HEK293 (cell line): ENCODE measurements around the gene HOXD1.

ENCODE experiments used
- CTCF ChIA-PET: fragments of 350-600 bp; formaldehyde crosslinking; extraction: SDS; loops from one replicate; lab custom pipeline; 2021; ENCODE audit warnings: antibody characterized with exemption; lab: Yijun Ruan, JAX
- POLR2A ChIA-PET: fragments of 300-600 bp; formaldehyde crosslinking; extraction: SDS; loops from one replicate; lab custom pipeline; 2020; ENCODE audit warnings: antibody characterized with exemption, inconsistent platforms; lab: Yijun Ruan, JAX
- H3K27ac ChIP-seq: fragments of 200-500 bp; sonication (Bioruptor generic); 2 replicates; pipeline ENCODE4 v1.5.1; 2014; ENCODE audit warnings: low read depth, low read length, control low read depth, inconsistent platforms; ENCODE audit errors: extremely low read depth
- H3K36me3 ChIP-seq, 2 experiments: fragments of 200-500 bp in 1 of 2; sonication (Bioruptor generic) in 1 of 2; 1 replicate in 1 of 2; 2 replicates in 1 of 2; pipeline ENCODE4 v1.5.1; 2014 to 2017; ENCODE audit warnings: inconsistent platforms in 2 of 2, low read length in 2 of 2; ENCODE audit not compliant: control insufficient read depth in 2 of 2, insufficient read depth in 1 of 2
- H3K4me1 ChIP-seq: fragments of 200-500 bp; sonication (Bioruptor generic); 2 replicates; pipeline ENCODE4 v1.5.1; 2014; ENCODE audit warnings: mild to moderate bottlenecking, low read length, inconsistent platforms; ENCODE audit not compliant: control insufficient read depth, insufficient read depth
- H3K4me3 ChIP-seq: 2 replicates; pipeline ENCODE4 v1.5.1; 2011; ENCODE audit warnings: low read depth, mild to moderate bottlenecking, control low read depth, low read length, moderate library complexity
- H3K9me3 ChIP-seq: fragments of 200-500 bp; sonication (Bioruptor generic); 2 replicates; pipeline ENCODE4 v1.5.1; 2014; ENCODE audit warnings: low read depth, low read length, inconsistent platforms; ENCODE audit not compliant: control insufficient read depth, insufficient read depth
- BCL11A ChIP-seq: fragments of 450-650 bp; formaldehyde crosslinking; IDR thresholded peaks from 2 replicates; pipeline ENCODE4 v1.5.1; 2016; ENCODE audit warnings: low read depth, missing biosample characterization, missing genetic modification characterization
- KLF1 ChIP-seq: fragments of 450-650 bp; formaldehyde crosslinking; IDR thresholded peaks from 2 replicates; pipeline ENCODE4 v1.5.1; 2016; ENCODE audit warnings: missing biosample characterization, missing genetic modification characterization
- KLF16 ChIP-seq: fragments of 450-650 bp; formaldehyde crosslinking; IDR thresholded peaks from 2 replicates; pipeline ENCODE4 v1.5.1; 2017; ENCODE audit warnings: missing biosample characterization, missing genetic modification characterization
- PRDM1 ChIP-seq: fragments of 450-650 bp; formaldehyde crosslinking; IDR thresholded peaks from 2 replicates; pipeline ENCODE4; 2016; ENCODE audit warnings: missing biosample characterization, missing genetic modification characterization
- ZBTB20 ChIP-seq: fragments of 450-650 bp; formaldehyde crosslinking; IDR thresholded peaks from 2 replicates; pipeline ENCODE4 v1.5.1; 2016; ENCODE audit warnings: missing biosample characterization, missing genetic modification characterization
- ZBTB48 ChIP-seq: fragments of 450-650 bp; formaldehyde crosslinking; IDR thresholded peaks from 2 replicates; pipeline ENCODE4 v1.5.1; 2016; ENCODE audit warnings: missing biosample characterization, missing genetic modification characterization
- ZBTB7A ChIP-seq: fragments of 450-650 bp; formaldehyde crosslinking; IDR thresholded peaks from 2 replicates; pipeline ENCODE4 v1.5.1; 2016; ENCODE audit warnings: low read depth, missing biosample characterization, missing genetic modification characterization
- ZFHX2 ChIP-seq: fragments of 450-650 bp; formaldehyde crosslinking; conservative IDR thresholded peaks from 2 replicates; pipeline ENCODE4 v1.5.1; 2016; ENCODE audit warnings: missing biosample characterization, missing genetic modification characterization
- ZFP3 ChIP-seq: fragments of 450-650 bp; formaldehyde crosslinking; IDR thresholded peaks from 2 replicates; pipeline ENCODE4 v1.5.1; 2016; ENCODE audit warnings: low read depth, missing biosample characterization, missing genetic modification characterization
- ZNF10 ChIP-seq: fragments of 450-650 bp; formaldehyde crosslinking; IDR thresholded peaks from 2 replicates; pipeline ENCODE4 v1.5.1; 2017; ENCODE audit warnings: missing biosample characterization, missing genetic modification characterization
- ZNF114 ChIP-seq: fragments of 450-650 bp; formaldehyde crosslinking; IDR thresholded peaks from 2 replicates; pipeline ENCODE4 v1.5.0; 2017; ENCODE audit warnings: missing biosample characterization, missing genetic modification characterization
- ZNF121 ChIP-seq: fragments of 450-650 bp; formaldehyde crosslinking; IDR thresholded peaks from 2 replicates; pipeline ENCODE4 v1.5.1; 2016; ENCODE audit warnings: missing biosample characterization, missing genetic modification characterization
- ZNF16 ChIP-seq: fragments of 450-650 bp; formaldehyde crosslinking; IDR thresholded peaks from 2 replicates; pipeline ENCODE4 v1.5.1; 2016; ENCODE audit warnings: low read depth, missing biosample characterization, missing genetic modification characterization
- ZNF174 ChIP-seq: fragments of 450-650 bp; formaldehyde crosslinking; IDR thresholded peaks from 2 replicates; pipeline ENCODE4 v1.5.0; 2017; ENCODE audit warnings: missing biosample characterization, mild to moderate bottlenecking, missing genetic modification characterization
- ZNF202 ChIP-seq: fragments of 450-650 bp; formaldehyde crosslinking; IDR thresholded peaks from 2 replicates; pipeline ENCODE4 v1.5.1; 2016; ENCODE audit warnings: missing biosample characterization, missing genetic modification characterization, borderline replicate concordance
- ZNF221 ChIP-seq: fragments of 450-650 bp; formaldehyde crosslinking; IDR thresholded peaks from 2 replicates; pipeline ENCODE4 v1.5.1; 2017; ENCODE audit warnings: missing biosample characterization, missing genetic modification characterization, borderline replicate concordance
- ZNF24 ChIP-seq: fragments of 450-650 bp; formaldehyde crosslinking; IDR thresholded peaks from 2 replicates; pipeline ENCODE4 v1.5.1; 2016; ENCODE audit warnings: missing biosample characterization, missing genetic modification characterization
- ZNF248 ChIP-seq: fragments of 450-650 bp; formaldehyde crosslinking; IDR thresholded peaks from 2 replicates; pipeline ENCODE4 v1.5.1; 2017; ENCODE audit warnings: missing biosample characterization, missing genetic modification characterization
- ZNF416 ChIP-seq: fragments of 450-650 bp; formaldehyde crosslinking; IDR thresholded peaks from 2 replicates; pipeline ENCODE4 v1.5.1; 2016; ENCODE audit warnings: missing biosample characterization, missing genetic modification characterization
- ZNF433 ChIP-seq: fragments of 450-650 bp; formaldehyde crosslinking; IDR thresholded peaks from 2 replicates; pipeline ENCODE4 v1.5.1; 2016; ENCODE audit warnings: missing biosample characterization, missing genetic modification characterization, low read depth
- ZNF473 ChIP-seq: fragments of 450-650 bp; formaldehyde crosslinking; IDR thresholded peaks from 2 replicates; pipeline ENCODE4 v1.5.1; 2017; ENCODE audit warnings: missing biosample characterization, missing genetic modification characterization
- ZNF558 ChIP-seq: fragments of 450-650 bp; formaldehyde crosslinking; IDR thresholded peaks from 2 replicates; pipeline ENCODE4 v1.5.1; 2016; ENCODE audit warnings: missing biosample characterization, missing genetic modification characterization
- ZNF610 ChIP-seq: fragments of 450-650 bp; formaldehyde crosslinking; IDR thresholded peaks from 2 replicates; pipeline ENCODE4 v1.5.1; 2016; ENCODE audit warnings: missing biosample characterization, missing genetic modification characterization, borderline replicate concordance
- ZNF658 ChIP-seq: fragments of 450-650 bp; formaldehyde crosslinking; IDR thresholded peaks from 2 replicates; pipeline ENCODE4; 2016; ENCODE audit warnings: missing biosample characterization, missing genetic modification characterization
- ZNF701 ChIP-seq: fragments of 450-650 bp; formaldehyde crosslinking; IDR thresholded peaks from 2 replicates; pipeline ENCODE4 v1.5.1; 2016; ENCODE audit warnings: missing biosample characterization, missing genetic modification characterization
- ZNF768 ChIP-seq: fragments of 450-650 bp; formaldehyde crosslinking; IDR thresholded peaks from 2 replicates; pipeline ENCODE4 v1.5.1; 2018; ENCODE audit warnings: missing biosample characterization, mild to moderate bottlenecking, missing genetic modification characterization
- ZNF791 ChIP-seq: fragments of 450-650 bp; formaldehyde crosslinking; IDR thresholded peaks from 2 replicates; pipeline ENCODE4 v1.5.1; 2016; ENCODE audit warnings: missing biosample characterization, missing genetic modification characterization
- TF ChIP-seq, protein P1 (sequence below): fragments of 450-650 bp; IDR thresholded peaks from 2 replicates; pipeline ENCODE4 v1.5.1; 2018; ENCODE audit warnings: missing biosample characterization, mild to moderate bottlenecking, missing genetic modification characterization
- TF ChIP-seq, protein P2 (sequence below): fragments of 450-650 bp; formaldehyde crosslinking; IDR thresholded peaks from 2 replicates; pipeline ENCODE4 v1.5.1; 2016; ENCODE audit warnings: missing biosample characterization, missing genetic modification characterization
- TF ChIP-seq, protein P3 (sequence below): fragments of 450-650 bp; formaldehyde crosslinking; IDR thresholded peaks from 2 replicates; pipeline ENCODE4 v1.5.1; 2016; ENCODE audit warnings: missing biosample characterization, missing genetic modification characterization
- TF ChIP-seq, protein P4 (sequence below): fragments of 450-650 bp; formaldehyde crosslinking; IDR thresholded peaks from 2 replicates; pipeline ENCODE4 v1.5.1; 2017; ENCODE audit warnings: missing biosample characterization, missing genetic modification characterization
- TF ChIP-seq, protein P5 (sequence below): fragments of 450-650 bp; formaldehyde crosslinking; IDR thresholded peaks from 2 replicates; pipeline ENCODE4 v1.5.1; 2016; ENCODE audit warnings: missing biosample characterization, missing genetic modification characterization

HOXD1 gene

DNA sequence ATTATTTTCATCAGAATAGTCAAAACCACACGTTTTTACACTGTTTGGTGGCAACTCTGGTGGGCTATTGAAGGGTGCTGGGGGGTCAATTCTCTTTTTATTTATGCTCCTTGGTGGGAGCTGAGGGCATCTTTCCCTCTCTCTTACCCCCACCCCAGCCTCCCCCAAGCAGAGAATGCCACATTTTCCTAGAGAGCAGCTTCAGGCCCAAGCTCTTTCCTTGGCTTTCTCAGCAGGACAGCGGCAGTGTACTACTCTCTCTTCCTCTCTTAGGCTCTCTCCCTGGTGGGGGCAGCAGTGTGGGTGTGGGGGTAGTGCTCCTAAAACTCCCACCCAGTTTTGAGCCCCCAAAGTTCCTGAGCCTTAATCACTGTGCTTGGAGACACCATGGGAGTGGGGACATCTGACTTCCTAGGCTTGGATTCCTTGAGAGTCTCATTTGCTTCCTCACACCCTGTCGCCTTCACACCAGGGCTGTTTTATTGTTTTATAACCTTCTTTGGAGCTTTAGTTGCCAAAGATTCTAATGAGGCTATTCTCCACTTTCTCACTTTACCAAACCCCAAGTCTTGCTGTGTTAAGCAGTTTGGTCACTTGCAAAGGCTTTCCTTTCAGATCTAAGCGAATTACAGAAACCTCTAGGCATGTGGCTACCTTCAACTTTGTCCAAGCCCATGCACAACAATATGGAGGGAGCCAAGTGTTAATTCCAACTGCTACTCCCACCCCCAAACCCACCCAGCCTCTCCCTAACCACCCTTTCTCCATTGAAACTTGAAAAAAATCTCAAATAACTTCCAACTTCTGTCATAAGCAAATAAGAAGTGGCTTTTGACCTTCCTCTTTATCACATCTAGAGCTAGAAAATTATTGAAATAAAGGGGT is 43.1 kb upstream of the HOXD1 start:
- peak overlapping the region; percentile 37; the same call in 1 of the 2 replicates for H3K27ac ChIP-seq
- no peaks in the 10 kb centered on the region for H3K9me3 ChIP-seq
- CTCF ChIA-PET = interaction anchor here (0.5 to 7.5 kb wide), 10 partner anchors 18 to 671 kb away, joined by 3 to 104 read pairs (median 4); no protein-coding TSS in a partner anchor
- no peak overlapping the region for H3K4me3 ChIP-seq
- H3K4me1 ChIP-seq = peaks cover 15% of the 10 kb centered on the region
- POLR2A ChIA-PET = no interaction called here
- peaks cover 0 to 13% of the 10 kb centered on the region in 2 experiments; a peak in 1 of 3 replicates for H3K36me3 ChIP-seq
- TF ChIP-seq ZNF114 (no peak), PRDM1 (no peak), ZNF658 (tag by site-specific recombination) (no peak), ZNF10 (no peak), ZNF174 (tag by site-specific recombination) (no peak), ZFP3 (tag by site-specific recombination) (no peak), ZBTB7A (tag by site-specific recombination) (no peak), ZBTB48 (tag by site-specific recombination) (no peak), ZNF416 (tag by site-specific recombination) (no peak), ZNF558 (tag by site-specific recombination) (no peak), ZNF610 (tag by site-specific recombination) (no peak), ZNF473 (tag by site-specific recombination) (no peak), ZNF433 (tag by site-specific recombination) (no peak), ZNF16 (tag by site-specific recombination) (no peak), ZNF24 (no peak), ZFHX2 (peak; percentile 54), ZNF202 (tag by site-specific recombination) (no peak), ZNF121 (tag by site-specific recombination) (no peak), ZNF701 (no peak), KLF1 (no peak), KLF16 (tag by site-specific recombination) (0 out of 2 replicates have a peak, but pooled peaks have one; percentile 5), ZNF221 (tag by site-specific recombination) (no peak), BCL11A (tag by site-specific recombination) (no peak), ZNF248 (tag by site-specific recombination) (no peak), ZNF768 (tag by site-specific recombination) (no peak), ZBTB20 (tag by site-specific recombination) (no peak), ZNF791 (no peak)
- TF ChIP-seq, protein P1, sequence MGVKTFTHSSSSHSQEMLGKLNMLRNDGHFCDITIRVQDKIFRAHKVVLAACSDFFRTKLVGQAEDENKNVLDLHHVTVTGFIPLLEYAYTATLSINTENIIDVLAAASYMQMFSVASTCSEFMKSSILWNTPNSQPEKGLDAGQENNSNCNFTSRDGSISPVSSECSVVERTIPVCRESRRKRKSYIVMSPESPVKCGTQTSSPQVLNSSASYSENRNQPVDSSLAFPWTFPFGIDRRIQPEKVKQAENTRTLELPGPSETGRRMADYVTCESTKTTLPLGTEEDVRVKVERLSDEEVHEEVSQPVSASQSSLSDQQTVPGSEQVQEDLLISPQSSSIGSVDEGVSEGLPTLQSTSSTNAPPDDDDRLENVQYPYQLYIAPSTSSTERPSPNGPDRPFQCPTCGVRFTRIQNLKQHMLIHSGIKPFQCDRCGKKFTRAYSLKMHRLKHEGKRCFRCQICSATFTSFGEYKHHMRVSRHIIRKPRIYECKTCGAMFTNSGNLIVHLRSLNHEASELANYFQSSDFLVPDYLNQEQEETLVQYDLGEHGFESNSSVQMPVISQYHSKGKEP (tag by site-specific recombination) = no peak
- TF ChIP-seq, protein P2, sequence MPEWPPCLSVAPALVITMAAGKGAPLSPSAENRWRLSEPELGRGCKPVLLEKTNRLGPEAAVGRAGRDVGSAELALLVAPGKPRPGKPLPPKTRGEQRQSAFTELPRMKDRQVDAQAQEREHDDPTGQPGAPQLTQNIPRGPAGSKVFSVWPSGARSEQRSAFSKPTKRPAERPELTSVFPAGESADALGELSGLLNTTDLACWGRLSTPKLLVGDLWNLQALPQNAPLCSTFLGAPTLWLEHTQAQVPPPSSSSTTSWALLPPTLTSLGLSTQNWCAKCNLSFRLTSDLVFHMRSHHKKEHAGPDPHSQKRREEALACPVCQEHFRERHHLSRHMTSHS (tag by site-specific recombination) = no peak
- TF ChIP-seq, protein P3, sequence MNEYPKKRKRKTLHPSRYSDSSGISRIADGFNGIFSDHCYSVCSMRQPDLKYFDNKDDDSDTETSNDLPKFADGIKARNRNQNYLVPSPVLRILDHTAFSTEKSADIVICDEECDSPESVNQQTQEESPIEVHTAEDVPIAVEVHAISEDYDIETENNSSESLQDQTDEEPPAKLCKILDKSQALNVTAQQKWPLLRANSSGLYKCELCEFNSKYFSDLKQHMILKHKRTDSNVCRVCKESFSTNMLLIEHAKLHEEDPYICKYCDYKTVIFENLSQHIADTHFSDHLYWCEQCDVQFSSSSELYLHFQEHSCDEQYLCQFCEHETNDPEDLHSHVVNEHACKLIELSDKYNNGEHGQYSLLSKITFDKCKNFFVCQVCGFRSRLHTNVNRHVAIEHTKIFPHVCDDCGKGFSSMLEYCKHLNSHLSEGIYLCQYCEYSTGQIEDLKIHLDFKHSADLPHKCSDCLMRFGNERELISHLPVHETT = no peak
- TF ChIP-seq, protein P4, sequence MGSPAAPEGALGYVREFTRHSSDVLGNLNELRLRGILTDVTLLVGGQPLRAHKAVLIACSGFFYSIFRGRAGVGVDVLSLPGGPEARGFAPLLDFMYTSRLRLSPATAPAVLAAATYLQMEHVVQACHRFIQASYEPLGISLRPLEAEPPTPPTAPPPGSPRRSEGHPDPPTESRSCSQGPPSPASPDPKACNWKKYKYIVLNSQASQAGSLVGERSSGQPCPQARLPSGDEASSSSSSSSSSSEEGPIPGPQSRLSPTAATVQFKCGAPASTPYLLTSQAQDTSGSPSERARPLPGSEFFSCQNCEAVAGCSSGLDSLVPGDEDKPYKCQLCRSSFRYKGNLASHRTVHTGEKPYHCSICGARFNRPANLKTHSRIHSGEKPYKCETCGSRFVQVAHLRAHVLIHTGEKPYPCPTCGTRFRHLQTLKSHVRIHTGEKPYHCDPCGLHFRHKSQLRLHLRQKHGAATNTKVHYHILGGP (tag by site-specific recombination) = peak; percentile 91
- TF ChIP-seq, protein P5, sequence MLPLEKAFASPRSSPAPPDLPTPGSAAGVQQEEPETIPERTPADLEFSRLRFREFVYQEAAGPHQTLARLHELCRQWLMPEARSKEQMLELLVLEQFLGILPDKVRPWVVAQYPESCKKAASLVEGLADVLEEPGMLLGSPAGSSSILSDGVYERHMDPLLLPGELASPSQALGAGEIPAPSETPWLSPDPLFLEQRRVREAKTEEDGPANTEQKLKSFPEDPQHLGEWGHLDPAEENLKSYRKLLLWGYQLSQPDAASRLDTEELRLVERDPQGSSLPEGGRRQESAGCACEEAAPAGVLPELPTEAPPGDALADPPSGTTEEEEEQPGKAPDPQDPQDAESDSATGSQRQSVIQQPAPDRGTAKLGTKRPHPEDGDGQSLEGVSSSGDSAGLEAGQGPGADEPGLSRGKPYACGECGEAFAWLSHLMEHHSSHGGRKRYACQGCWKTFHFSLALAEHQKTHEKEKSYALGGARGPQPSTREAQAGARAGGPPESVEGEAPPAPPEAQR (tag by site-specific recombination) = no peak
